Nephron progenitor cell (in vitro differentiated cells): ENCODE data around the gene CTDP1.

ENCODE experiments used
- DNase-seq: peaks from one replicate; pipeline ENCODE4 v3.0.0; 2021
- H3K27ac Mint-ChIP-seq: 2 replicates; pipeline ENCODE4 v1.8.0; 2021; ENCODE audit warnings: mild to moderate bottlenecking, moderate library complexity, mixed read lengths
- H3K27me3 Mint-ChIP-seq: 2 replicates; pipeline ENCODE4 v1.8.0; 2021; ENCODE audit warnings: mild to moderate bottlenecking, low read depth, mixed read lengths; ENCODE audit not compliant: poor library complexity
- H3K36me3 Mint-ChIP-seq: 2 replicates; pipeline ENCODE4 v1.8.0; 2021; ENCODE audit warnings: low read depth, mixed read lengths
- H3K4me1 Mint-ChIP-seq: 2 replicates; pipeline ENCODE4 v1.8.0; 2021; ENCODE audit warnings: mixed read lengths
- H3K4me3 Mint-ChIP-seq: 2 replicates; pipeline ENCODE4 v1.8.0; 2021; ENCODE audit warnings: mild to moderate bottlenecking, moderate library complexity, mixed read lengths
- H3K9me3 Mint-ChIP-seq: 2 replicates; pipeline ENCODE4 v1.8.0; 2021; ENCODE audit warnings: mild to moderate bottlenecking, moderate library complexity, mixed read lengths
- TF ChIP-seq, protein P1 (sequence below): fragments of 200-600 bp; sonication (generic); IDR thresholded peaks from 2 replicates; pipeline ENCODE4 v1.5.0; 2021; ENCODE audit warnings: antibody characterized with exemption

CTDP1 gene

GRCh38 chr18:79771446-79772107, 92.0 kb downstream of the CTDP1 start:
- Mint-ChIP-seq H3K9me3 (peaks cover 52% of the 10 kb centered on the region), H3K4me1 (peaks cover 3% of the 10 kb centered on the region), H3K27ac (no peak overlapping the region)

DNA sequence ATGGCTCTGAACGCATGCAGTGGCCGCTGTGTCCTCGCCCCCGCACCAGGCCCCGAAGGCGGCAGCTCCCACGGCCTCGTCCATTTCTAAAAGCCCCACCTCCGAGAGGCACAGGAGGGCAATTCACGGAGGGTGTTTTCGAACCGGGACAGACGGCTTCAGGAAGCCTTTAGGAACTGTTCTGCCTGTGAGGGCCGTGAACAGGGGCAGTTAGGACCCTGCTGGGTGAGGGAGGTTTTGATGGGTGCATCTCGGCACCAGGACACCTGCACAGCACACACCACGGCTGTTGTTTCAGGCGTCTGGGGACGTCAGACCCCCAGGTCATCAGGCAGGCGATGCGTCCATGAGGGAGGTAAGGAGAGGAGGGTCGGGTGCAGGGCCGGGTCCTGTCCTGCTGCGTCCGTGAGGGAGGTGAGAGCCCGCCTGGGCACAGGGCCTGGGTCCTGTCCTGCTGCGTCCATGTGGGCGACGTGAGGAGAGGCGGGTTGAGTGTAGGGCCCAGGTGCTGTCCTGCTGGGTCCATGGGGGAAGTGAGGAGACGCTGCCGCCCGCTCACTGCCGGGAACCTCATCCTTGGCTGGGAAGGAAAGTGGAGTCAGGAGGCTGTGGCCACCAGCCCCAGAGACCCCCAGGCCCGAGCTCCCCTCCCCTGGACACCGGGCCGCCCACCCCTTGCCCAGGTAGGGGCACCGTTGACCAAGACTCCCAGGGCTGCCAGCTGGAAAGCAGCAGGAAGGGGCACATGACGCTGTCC, 92.7 kb downstream of the CTDP1 start:
- Mint-ChIP-seq H3K36me3 (no peaks in the 10 kb centered on the region), H3K4me3 (no peak overlapping the region), H3K4me1 (peaks cover 5% of the 10 kb centered on the region), H3K9me3 (peaks cover 50% of the 10 kb centered on the region), H3K27me3 (peaks cover 35% of the 10 kb centered on the region), H3K27ac (no peak overlapping the region)
- DNase-seq: no peak
- TF ChIP-seq, protein P1, sequence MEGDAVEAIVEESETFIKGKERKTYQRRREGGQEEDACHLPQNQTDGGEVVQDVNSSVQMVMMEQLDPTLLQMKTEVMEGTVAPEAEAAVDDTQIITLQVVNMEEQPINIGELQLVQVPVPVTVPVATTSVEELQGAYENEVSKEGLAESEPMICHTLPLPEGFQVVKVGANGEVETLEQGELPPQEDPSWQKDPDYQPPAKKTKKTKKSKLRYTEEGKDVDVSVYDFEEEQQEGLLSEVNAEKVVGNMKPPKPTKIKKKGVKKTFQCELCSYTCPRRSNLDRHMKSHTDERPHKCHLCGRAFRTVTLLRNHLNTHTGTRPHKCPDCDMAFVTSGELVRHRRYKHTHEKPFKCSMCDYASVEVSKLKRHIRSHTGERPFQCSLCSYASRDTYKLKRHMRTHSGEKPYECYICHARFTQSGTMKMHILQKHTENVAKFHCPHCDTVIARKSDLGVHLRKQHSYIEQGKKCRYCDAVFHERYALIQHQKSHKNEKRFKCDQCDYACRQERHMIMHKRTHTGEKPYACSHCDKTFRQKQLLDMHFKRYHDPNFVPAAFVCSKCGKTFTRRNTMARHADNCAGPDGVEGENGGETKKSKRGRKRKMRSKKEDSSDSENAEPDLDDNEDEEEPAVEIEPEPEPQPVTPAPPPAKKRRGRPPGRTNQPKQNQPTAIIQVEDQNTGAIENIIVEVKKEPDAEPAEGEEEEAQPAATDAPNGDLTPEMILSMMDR: no peak

More at GRCh38 chr18:79771446-79772107, 92.0 kb downstream of the CTDP1 start:
- no peak for DNase-seq
- TF ChIP-seq, protein P1: no peak
- Mint-ChIP-seq H3K4me3 (no peak overlapping the region), H3K36me3 (no peaks in the 10 kb centered on the region), H3K27me3 (peaks cover 32% of the 10 kb centered on the region)

GRCh38 chr18:79772865-79773696, 93.5 kb downstream of the CTDP1 start:
- H3K4me1 Mint-ChIP-seq: peaks cover 13% of the 10 kb centered on the region
- H3K4me3 Mint-ChIP-seq: no peak overlapping the region
- no peak for DNase-seq
- TF ChIP-seq, protein P1: no peak
- peaks cover 42% of the 10 kb centered on the region for H3K27me3 Mint-ChIP-seq
- H3K27ac Mint-ChIP-seq: no peak overlapping the region
- peaks cover 44% of the 10 kb centered on the region for H3K9me3 Mint-ChIP-seq
- no peaks in the 10 kb centered on the region for H3K36me3 Mint-ChIP-seq

DNA sequence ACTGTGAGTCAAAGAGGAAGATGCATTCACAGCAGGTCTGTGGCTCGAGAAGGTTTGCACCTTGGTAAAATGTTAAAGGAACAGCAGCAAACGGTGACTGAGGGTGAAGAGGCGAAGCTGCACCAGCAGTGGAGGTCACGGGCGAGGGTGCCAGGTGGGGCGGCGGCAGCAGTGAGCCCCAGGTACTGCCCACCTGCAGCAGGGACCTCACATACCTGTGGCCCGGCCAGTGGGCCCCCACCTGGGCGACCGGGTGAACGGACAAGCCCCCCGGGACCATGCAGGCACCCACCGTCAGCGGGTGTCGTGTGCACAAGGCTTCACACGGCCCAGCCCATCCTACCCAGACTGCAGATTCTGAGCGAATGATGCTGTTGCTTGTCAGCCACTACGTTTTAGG, 94.5 kb downstream of the CTDP1 start:
- Mint-ChIP-seq H3K27ac (no peak overlapping the region), H3K9me3 (peaks cover 34% of the 10 kb centered on the region), H3K4me3 (no peak overlapping the region), H3K27me3 (peaks cover 47% of the 10 kb centered on the region), H3K4me1 (peaks cover 23% of the 10 kb centered on the region), H3K36me3 (no peaks in the 10 kb centered on the region)
- no peak for DNase-seq
- TF ChIP-seq, protein P1: no peak

DNA sequence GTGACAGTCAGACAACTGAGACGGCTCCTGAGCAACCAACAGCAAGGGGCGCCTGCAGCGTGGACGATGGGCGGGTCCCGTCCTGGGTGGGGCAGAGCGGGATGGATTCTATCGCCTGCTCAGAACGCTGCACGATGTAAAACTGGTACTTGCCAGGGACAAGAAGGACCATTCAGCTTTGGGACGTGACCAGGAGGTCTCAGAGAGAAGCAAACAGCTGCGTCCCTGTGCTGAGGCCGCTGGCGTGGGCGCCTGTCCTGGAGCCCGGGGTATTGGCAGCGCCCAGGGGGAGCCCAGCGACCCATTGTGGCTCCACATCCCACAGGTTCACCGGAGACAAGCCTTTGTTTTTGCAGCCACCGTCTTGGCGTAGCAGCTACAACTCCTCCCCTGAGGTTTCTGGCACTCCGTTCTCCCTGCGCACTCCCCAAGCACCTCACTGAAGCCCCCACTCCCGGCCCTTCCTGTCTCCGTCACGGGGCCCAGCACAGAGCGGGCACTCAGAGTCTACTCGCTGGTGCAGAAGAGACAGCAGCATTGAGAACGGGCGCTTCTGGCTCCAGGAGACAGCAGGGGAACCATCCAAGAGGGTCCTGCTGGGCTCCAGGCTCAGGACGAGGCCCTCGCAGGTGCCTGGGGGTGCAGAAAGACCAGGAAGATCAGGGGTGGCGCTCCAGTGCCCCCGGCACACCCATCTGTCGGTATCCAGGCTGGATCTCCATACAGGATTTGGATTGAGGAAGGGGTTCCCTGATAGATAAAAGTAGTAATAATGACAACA, 96.0 kb downstream of the CTDP1 start:
- TF ChIP-seq, protein P1: no peak
- no peaks in the 10 kb centered on the region for H3K36me3 Mint-ChIP-seq
- DNase-seq: no peak
- H3K4me1 Mint-ChIP-seq: peaks cover 29% of the 10 kb centered on the region
- H3K4me3 Mint-ChIP-seq: no peak overlapping the region
- H3K27me3 Mint-ChIP-seq: peaks cover 45% of the 10 kb centered on the region
- peaks cover 23% of the 10 kb centered on the region for H3K9me3 Mint-ChIP-seq
- H3K27ac Mint-ChIP-seq: no peak overlapping the region
